GM21723 (cell line): ENCODE results near the gene CUL7.
A peak's percentile ranks its signal among the peaks of the same experiment; 100 is the strongest.
"Not testable (repeated sequence)": the region's sequence is repeated elsewhere in the genome, so short reads cannot be mapped to it uniquely, and the experiment has no call there.

Experiments
- ATAC-seq: cut with Tn5 transposase; IDR thresholded peaks from one replicate; pipeline ENCODE4 v1.9.1; 2021; ENCODE audit warnings: mild to moderate bottlenecking, moderate library complexity; ENCODE audit not compliant: unreplicated experiment

The CUL7 gene

GRCh38 chr6:43050981-43051380 lies 2.7 kb downstream of the CUL7 start:
- ATAC-seq = no peak

DNA sequence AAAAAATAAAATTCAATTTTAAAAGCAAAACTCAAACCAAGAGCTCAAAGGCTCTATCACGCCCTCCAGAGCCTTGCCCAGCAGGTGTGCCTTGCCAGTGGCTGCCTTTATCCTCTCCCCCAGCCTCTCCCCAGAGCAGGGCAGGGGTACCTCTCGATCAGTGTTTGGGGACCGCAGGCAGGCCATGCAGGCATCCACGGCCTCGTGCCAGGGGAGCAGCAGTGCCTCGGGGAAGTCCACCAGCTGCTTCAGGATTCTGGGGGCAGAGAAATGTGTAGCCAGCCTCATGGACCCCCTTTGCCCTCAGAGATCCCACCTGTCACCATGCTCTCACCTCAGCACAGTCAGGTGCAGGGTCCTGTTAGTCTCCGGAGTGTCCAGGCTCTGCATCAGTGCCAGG lies 5.7 kb downstream of the CUL7 start:
- no peak for ATAC-seq

- no peak for ATAC-seq
Measured at GRCh38 chr6:43045371-43045930, 8.2 kb downstream of the CUL7 start.

GRCh38 chr6:43043310-43043709 lies 10.3 kb downstream of the CUL7 start:
- ATAC-seq = no peak

DNA sequence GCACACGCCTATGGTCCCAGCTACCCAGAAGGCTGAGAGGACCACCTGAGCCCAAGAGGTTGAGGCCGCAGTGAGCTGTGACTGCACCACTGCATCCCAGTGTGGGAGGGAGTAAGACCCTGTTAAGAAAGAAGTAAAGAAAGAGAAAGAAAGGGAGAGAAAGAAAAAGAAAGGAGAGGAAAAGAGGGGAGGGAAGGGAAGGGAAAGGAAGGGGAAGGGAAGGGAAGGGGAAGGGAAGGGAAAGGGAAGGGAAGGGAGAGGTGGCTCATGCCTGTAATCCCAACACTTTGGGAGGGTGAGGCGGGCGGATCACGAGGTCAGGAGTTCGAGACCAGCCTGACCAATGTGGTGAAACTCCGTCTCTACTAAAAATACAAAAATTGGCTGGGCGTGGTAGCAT lies 12.2 kb downstream of the CUL7 start:
- ATAC-seq = not testable (repeated sequence)

DNA sequence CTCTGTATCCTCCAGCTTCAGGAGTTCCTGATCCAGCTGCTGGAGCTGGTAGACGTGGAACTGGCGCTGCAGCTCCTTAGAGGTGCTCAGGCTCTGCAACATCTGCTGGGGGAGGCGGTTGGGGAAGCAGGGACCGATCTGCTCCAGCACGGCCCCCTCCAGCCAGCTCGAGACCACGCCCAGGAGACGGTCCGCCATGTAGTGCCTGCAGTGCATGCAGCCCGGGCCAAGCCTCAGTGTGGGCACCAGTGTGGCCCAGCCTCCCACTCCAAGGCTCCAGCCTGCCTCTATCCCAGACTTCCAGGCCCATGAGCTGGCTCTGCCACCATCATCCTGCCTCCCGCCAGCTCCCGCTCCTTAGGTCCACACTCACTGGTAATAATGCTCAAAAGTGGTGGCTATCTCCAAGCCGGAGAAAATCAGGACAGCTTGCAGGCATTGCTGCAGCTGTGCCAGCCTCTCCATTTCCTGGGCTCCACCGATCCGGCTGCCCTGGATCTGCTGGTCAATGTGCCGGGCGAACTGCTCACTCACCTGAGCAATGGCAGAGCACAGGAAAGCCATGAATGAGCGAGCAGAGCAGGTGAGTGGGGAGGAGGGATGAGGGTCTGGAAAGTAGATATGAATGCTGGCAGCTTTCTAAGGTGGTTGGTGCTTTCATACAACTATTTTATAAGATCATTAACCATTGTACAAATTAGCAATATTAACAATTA lies 13.0 kb downstream of the CUL7 start:
- ATAC-seq = no peak

DNA sequence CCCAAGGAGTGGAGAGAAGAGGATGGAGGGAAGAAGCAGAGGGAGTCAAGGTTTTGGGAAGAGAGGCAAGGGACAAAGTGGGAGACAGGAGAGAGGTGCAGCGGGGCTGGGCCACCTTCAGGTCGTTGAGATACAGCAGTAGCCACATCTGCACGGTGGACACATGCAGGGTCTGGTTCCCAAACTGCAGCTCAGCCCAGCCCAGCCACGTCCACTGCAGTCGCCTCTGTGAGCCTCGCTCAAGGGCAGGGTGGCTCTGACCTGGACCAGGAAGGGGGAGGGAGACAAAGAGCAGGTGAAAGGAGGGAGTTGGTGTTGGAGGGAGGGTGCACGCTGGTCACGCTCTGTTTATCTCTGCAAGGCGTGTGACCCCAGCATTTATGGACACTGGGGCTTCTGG lies 14.9 kb downstream of the CUL7 start:
- ATAC-seq = no peak

GRCh38 chr6:43037706-43038105 lies 15.9 kb downstream of the CUL7 start:
- no peak for ATAC-seq

DNA sequence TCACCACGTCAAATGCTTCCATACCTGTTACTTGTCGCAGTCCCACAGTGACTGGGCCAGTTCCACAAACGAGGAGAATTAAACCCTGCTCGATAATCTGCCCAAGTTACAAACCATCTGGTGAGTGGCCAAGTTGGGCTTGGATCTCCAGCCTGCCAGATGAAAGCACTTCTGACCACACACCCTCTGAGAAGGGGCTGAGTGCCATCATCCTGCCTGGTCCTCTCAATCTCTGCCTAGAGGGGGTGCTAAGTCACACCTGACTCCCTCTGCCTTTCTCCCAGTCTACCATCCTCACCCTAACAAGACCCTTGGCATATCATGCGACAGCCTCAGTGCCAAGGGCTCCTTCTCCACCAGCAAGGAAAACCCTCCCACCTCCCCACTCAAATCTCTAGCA lies 16.5 kb downstream of the CUL7 start:
- ATAC-seq = no peak

DNA sequence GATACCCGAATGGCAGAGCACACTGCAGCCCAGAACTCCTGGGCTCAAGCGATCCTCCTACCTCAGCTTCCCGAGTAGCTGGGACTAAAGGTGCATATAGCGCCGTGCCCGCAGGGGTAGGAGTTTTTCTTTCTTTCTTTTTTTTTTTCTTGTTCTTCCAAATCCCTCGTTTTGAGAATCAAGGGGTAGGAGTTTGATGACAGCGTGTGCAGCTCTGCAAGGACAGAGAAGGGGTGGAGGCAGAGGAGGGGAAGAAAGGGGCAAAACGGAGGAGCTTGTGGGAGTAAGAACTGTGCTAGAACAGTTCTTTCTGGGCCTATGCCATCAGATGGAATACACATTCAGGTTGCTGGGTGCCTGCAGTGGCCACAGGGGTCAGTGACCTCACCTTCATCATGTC lies 16.9 kb downstream of the CUL7 start:
- ATAC-seq = no peak

DNA sequence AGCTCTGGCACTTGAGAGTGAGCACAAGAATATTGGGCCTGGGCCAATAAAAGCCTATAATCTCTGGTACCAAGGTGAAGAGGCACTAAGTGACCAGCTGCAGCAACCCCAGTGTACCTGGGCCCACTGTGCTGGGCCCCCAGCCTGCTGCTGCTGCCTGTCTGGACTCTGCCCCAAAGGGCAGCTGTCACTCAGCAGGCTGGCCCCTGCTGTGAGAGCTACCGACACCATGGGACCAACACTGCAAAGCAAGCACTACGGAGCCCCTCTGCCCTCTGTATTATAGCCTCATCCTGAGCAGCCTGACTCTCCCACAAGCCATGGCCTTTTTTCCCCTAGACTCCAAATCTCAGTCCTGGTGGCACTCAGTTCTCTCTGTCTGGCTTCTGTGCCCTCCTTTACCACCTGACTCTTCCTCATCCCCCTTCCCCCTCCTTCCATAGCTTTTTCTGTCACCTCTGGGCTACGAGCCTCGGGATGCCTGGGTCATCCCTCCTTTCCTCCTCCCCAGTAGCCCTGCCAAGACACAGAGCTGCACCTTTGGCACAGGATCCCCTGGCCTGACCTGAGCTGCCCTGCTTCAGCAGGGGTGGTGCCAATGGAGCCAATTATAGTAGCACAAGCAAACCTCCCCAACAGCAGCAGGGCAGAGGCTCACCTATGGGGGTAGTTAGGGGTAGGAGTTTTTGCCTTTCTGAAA lies 18.0 kb downstream of the CUL7 start:
- no peak for ATAC-seq

GRCh38 chr6:43034190-43034525 lies 19.5 kb downstream of the CUL7 start:
- no peak for ATAC-seq

GRCh38 chr6:43033496-43034189 lies 20.0 kb downstream of the CUL7 start:
- ATAC-seq = no peak

- no peak for ATAC-seq
Measured at GRCh38 chr6:43032326-43032725, 21.3 kb downstream of the CUL7 start.

- ATAC-seq = no peak
Measured at GRCh38 chr6:43029120-43029519, 24.5 kb downstream of the CUL7 start.

DNA sequence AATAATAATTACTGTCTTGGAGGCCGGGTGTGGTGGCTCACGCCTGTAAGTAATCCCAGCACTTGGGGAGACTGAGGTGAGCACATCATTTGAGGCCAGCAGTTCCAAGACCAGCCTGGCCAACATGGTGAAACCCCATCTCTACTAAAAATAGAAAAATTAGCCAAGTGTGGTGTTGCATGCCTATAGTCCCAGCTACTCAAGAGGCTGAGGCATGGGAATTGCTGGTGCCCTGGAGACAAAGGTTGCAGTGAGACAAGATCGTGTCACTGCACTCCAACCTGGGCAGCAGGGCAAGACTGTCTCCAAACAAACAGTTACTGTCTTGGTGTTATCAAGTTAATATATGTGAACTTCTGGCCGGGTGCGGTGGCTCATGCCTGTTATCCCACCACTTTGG lies 27.3 kb downstream of the CUL7 start:
- no peak for ATAC-seq

DNA sequence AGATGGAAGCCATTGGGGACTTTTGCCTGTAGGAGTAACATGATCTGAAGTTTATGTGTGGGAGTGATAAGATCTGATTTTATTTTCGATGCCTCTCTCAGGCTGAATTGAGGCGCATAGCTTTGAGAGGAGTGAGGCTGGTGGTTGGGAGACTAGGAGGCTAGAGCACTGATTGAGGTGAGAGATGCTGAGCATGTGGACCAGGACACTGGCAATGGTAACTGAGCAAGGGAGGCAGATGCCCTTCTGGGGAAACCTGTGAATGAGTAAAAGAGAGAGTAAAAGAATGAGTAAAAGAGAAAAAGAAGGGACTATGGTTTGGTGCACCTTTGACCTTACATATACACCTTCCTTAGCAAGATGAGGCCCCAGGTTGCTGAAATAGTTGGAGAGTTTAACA lies 29.2 kb downstream of the CUL7 start:
- ATAC-seq = no peak

- ATAC-seq = peak; percentile 67
Measured at GRCh38 chr6:43021270-43022047, 32.2 kb downstream of the CUL7 start, which contains the start of gene RRP36. Gene RRP36 (plus strand): TSS chr6:43021623. CDS start chr6:43021655, 32 bp downstream.

DNA sequence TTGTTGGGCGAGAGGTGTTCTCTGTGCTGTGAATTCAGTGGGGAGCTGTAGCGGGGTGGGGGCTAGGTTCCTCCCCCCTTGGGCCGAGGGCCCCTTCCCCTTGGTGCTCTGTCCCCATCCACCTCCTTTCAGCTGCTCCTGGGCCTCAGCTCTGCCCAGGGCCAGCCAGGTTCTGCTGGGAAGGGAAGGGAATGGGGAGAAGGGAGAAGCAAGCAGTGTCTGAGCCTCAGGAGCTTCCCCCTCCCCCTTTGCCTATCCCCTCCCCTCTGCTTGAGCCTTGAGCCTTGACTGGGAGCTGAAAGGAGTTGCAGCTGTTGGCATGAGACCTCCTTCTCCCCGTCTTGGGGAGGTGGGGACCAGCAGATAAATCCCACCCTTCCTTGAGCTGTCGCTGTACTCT lies 32.8 kb downstream of the CUL7 start:
- ATAC-seq = no peak

DNA sequence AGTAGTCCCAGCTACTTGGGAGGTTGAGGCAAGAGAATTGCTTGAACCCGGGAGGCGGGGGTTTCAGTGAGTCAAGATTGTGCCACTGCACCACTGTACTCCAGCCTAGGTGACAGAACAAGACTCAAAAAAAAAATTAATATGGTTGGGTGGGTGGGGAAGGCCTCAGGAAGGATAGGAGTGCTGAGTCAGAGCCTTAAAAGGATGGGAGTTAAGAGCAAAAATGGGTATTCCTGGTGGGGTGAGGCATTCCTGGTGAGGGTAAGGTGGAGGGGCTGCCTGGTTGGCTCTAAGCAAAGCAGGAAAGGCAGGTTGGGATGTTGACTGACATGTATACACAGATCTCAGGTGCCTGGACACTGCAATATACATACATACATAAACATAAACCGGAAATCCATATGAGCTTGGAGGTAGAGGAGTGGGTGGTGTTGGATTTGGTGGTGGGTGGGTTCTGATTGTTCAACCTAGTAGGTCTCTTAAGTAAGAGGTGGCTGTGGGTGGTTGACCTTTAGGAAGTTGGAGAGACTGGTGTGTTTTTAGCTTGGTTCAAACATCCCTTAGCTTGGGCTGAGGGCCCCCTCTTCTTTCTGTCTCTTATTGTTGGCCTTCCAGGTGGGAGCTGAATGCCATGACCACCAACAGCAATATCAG lies 33.5 kb downstream of the CUL7 start:
- ATAC-seq = no peak

DNA sequence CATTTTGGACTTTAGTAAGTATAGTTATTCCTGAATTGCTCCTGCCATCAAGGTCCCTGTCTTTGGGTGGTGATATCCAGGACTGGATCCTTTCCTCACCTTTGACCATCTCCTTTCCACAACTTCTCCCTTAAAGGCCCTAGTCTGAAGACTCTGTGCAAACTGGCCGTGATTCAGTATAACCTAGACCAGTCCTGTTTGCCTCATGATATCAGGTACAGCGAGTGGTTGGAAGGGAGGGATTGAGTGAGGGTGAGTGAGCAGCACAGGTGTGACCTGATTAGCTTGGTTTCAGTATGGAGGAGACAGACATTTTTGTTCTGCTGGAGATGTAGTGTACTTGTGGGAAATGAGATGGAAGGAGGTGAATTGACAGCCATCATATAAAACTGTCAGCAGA lies 34.5 kb downstream of the CUL7 start:
- ATAC-seq = no peak
